ENCODE measurements around the gene ARL14. TPM values are rescaled to one million over a fixed set of nuclear protein-coding genes. Genes with fewer than 3 reads are reported as not detected.

Gene ARL14
- polyA plus RNA-seq, 1 donor from 2014 or later: not detected

GRCh38 chr3:160671995-160672394, 5.0 kb upstream of the ARL14 start:
- Histone ChIP-seq H4K20me1 (ENCODE audit: insufficient read depth) (no peaks in the 10 kb centered on the region), H3F3A (ENCODE audit: insufficient read depth, low read length, poor library complexity, severe bottlenecking) (no peaks in the 10 kb centered on the region), H3K9ac (ENCODE audit: low read length) (no peak overlapping the region), H2AFZ (ENCODE audit: low read depth, low read length) (no peak overlapping the region), H3K36me3 (ENCODE audit: insufficient read depth, low read length) (no peaks in the 10 kb centered on the region), H3K9me2 (ENCODE audit: insufficient read depth, low read length) (no peaks in the 10 kb centered on the region), H3K4me3 (ENCODE audit: low read length) (no peak overlapping the region), H3K4me2 (ENCODE audit: low read length) (no peak overlapping the region), H3K27ac (ENCODE audit: low read length) (no peak overlapping the region), H3K9me3 (ENCODE audit: low read length) (no peaks in the 10 kb centered on the region), H3K27me3 (ENCODE audit: insufficient read depth, low read depth, low read length) (no peaks in the 10 kb centered on the region), H3K79me2 (replicated peaks; ENCODE audit: insufficient read depth, low read length) (no peaks in the 10 kb centered on the region)
- TF ChIP-seq, protein P1, sequence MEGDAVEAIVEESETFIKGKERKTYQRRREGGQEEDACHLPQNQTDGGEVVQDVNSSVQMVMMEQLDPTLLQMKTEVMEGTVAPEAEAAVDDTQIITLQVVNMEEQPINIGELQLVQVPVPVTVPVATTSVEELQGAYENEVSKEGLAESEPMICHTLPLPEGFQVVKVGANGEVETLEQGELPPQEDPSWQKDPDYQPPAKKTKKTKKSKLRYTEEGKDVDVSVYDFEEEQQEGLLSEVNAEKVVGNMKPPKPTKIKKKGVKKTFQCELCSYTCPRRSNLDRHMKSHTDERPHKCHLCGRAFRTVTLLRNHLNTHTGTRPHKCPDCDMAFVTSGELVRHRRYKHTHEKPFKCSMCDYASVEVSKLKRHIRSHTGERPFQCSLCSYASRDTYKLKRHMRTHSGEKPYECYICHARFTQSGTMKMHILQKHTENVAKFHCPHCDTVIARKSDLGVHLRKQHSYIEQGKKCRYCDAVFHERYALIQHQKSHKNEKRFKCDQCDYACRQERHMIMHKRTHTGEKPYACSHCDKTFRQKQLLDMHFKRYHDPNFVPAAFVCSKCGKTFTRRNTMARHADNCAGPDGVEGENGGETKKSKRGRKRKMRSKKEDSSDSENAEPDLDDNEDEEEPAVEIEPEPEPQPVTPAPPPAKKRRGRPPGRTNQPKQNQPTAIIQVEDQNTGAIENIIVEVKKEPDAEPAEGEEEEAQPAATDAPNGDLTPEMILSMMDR (IDR thresholded peaks at IDR 0.05; ENCODE audit: poor library complexity, severe bottlenecking): no peak
- TF ChIP-seq POLR2AphosphoS5 (IDR thresholded peaks at IDR 0.05): no peak
- TF ChIP-seq EP300 (conservative IDR thresholded peaks at IDR 0.05; ENCODE audit: poor library complexity, severe bottlenecking): no peak
- TF ChIP-seq, protein P2, sequence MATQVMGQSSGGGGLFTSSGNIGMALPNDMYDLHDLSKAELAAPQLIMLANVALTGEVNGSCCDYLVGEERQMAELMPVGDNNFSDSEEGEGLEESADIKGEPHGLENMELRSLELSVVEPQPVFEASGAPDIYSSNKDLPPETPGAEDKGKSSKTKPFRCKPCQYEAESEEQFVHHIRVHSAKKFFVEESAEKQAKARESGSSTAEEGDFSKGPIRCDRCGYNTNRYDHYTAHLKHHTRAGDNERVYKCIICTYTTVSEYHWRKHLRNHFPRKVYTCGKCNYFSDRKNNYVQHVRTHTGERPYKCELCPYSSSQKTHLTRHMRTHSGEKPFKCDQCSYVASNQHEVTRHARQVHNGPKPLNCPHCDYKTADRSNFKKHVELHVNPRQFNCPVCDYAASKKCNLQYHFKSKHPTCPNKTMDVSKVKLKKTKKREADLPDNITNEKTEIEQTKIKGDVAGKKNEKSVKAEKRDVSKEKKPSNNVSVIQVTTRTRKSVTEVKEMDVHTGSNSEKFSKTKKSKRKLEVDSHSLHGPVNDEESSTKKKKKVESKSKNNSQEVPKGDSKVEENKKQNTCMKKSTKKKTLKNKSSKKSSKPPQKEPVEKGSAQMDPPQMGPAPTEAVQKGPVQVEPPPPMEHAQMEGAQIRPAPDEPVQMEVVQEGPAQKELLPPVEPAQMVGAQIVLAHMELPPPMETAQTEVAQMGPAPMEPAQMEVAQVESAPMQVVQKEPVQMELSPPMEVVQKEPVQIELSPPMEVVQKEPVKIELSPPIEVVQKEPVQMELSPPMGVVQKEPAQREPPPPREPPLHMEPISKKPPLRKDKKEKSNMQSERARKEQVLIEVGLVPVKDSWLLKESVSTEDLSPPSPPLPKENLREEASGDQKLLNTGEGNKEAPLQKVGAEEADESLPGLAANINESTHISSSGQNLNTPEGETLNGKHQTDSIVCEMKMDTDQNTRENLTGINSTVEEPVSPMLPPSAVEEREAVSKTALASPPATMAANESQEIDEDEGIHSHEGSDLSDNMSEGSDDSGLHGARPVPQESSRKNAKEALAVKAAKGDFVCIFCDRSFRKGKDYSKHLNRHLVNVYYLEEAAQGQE (IDR thresholded peaks at IDR 0.05; ENCODE audit: borderline replicate concordance): no peak
- no peak for TF ChIP-seq MXI1 (conservative IDR thresholded peaks at IDR 0.05; ENCODE audit: poor library complexity, severe bottlenecking)
- no peak for TF ChIP-seq EZH2 (IDR thresholded peaks at IDR 0.05; ENCODE audit: borderline replicate concordance, insufficient read depth, low read length, poor library complexity, severe bottlenecking)
- no peak for TF ChIP-seq RAD21 (conservative IDR thresholded peaks at IDR 0.05)
- no peak for TF ChIP-seq SMC3 (conservative IDR thresholded peaks at IDR 0.05; ENCODE audit: poor library complexity)
- TF ChIP-seq TAF1 (IDR thresholded peaks at IDR 0.05; ENCODE audit: low read depth): no peak

GRCh38 chr3:160673188-160673587, 3.8 kb upstream of the ARL14 start:
- Histone ChIP-seq H3K4me3 (ENCODE audit: low read length) (no peak overlapping the region), H2AFZ (ENCODE audit: low read depth, low read length) (no peak overlapping the region), H3K9me3 (ENCODE audit: low read length) (no peaks in the 10 kb centered on the region), H3K79me2 (replicated peaks; ENCODE audit: insufficient read depth, low read length) (no peaks in the 10 kb centered on the region), H4K20me1 (ENCODE audit: insufficient read depth) (no peaks in the 10 kb centered on the region), H3K4me2 (ENCODE audit: low read length) (no peak overlapping the region), H3K27me3 (ENCODE audit: insufficient read depth, low read depth, low read length) (no peaks in the 10 kb centered on the region), H3K36me3 (ENCODE audit: insufficient read depth, low read length) (no peaks in the 10 kb centered on the region), H3F3A (ENCODE audit: insufficient read depth, low read length, poor library complexity, severe bottlenecking) (no peaks in the 10 kb centered on the region), H3K9ac (ENCODE audit: low read length) (no peak overlapping the region), H3K9me2 (ENCODE audit: insufficient read depth, low read length) (no peaks in the 10 kb centered on the region), H3K27ac (ENCODE audit: low read length) (no peak overlapping the region)
- TF ChIP-seq POLR2AphosphoS5 (IDR thresholded peaks at IDR 0.05) (no peak), TAF1 (IDR thresholded peaks at IDR 0.05; ENCODE audit: low read depth) (no peak)

Measured in neural cell (in vitro differentiated cells).